H1 (cell line): ENCODE data around the gene GALNT9. TPM values are rescaled to one million over a fixed set of nuclear protein-coding genes. Genes with fewer than 3 reads are reported as not detected.

Experiments used
- ASH2L ChIP-seq: fragments of 200-600, 300-600 bp; sonication (generic); IDR thresholded peaks from one replicate; pipeline ENCODE4 v1.7.1; 2017; ENCODE audit warnings: low read length
- CBX5 ChIP-seq: fragments of 300-800, 300-1000 bp; sonication (generic); IDR thresholded peaks from 2 replicates; pipeline ENCODE4 v1.7.1; 2016; ENCODE audit warnings: antibody characterized with exemption, low read length, low read depth
- CHD2 ChIP-seq: IDR thresholded peaks from 2 replicates; pipeline ENCODE4 v1.6.1; 2012; ENCODE audit warnings: low read length, improper control_type of control experiment
- CREB1 ChIP-seq: IDR thresholded peaks from 2 replicates; pipeline ENCODE4 v1.6.1; 2012; ENCODE audit warnings: inconsistent platforms
- EGR1 ChIP-seq: IDR thresholded peaks from 2 replicates; pipeline ENCODE4 v1.6.1; 2011; ENCODE audit warnings: low read depth, low read length, borderline replicate concordance
- EP300 ChIP-seq, 2 experiments: IDR thresholded peaks; 1 replicate in 1 of 2; 2 replicates in 1 of 2; pipeline ENCODE4 v1.6.1; 2011 to 2012; ENCODE audit warnings: low read depth in 2 of 2, low read length in 2 of 2, mild to moderate bottlenecking in 2 of 2, borderline replicate concordance in 1 of 2, inconsistent platforms in 1 of 2, moderate library complexity in 1 of 2
- EZH2 ChIP-seq: fragments of 200-600 bp; sonication (generic); IDR thresholded peaks from 2 replicates; pipeline ENCODE4 v1.7.1; 2012; ENCODE audit warnings: low read depth, mild to moderate bottlenecking, moderate library complexity, low read length, inconsistent platforms; ENCODE audit not compliant: severe bottlenecking
- FOSL1 ChIP-seq: IDR thresholded peaks from 2 replicates; pipeline ENCODE4 v1.6.1; 2011; ENCODE audit warnings: mild to moderate bottlenecking, low read depth, low read length, moderate library complexity; ENCODE audit not compliant: insufficient read depth
- KDM4A ChIP-seq: IDR thresholded peaks from one replicate; pipeline ENCODE4 v1.7.1; 2012; ENCODE audit warnings: low read depth, mild to moderate bottlenecking, moderate library complexity, low read length, inconsistent platforms; ENCODE audit not compliant: severe bottlenecking
- KDM5A ChIP-seq: fragments of 200-600 bp; IDR thresholded peaks from 2 replicates; pipeline ENCODE4 v1.7.1; 2012; ENCODE audit warnings: mild to moderate bottlenecking, low read length, inconsistent platforms, mixed read lengths
- MAFK ChIP-seq: IDR thresholded peaks from 2 replicates; pipeline ENCODE4 v1.6.1; 2012; ENCODE audit warnings: low read depth, mild to moderate bottlenecking, improper control_type of control experiment, low read length
- POLR2AphosphoS5 ChIP-seq: IDR thresholded peaks from 2 replicates; pipeline ENCODE4 v1.6.1; 2011; ENCODE audit warnings: low read depth, low read length
- RBBP5 ChIP-seq: IDR thresholded peaks from 2 replicates; pipeline ENCODE4 v1.7.1; 2012; ENCODE audit warnings: low read depth, mild to moderate bottlenecking, inconsistent platforms, low read length, moderate library complexity, borderline replicate concordance
- RXRA ChIP-seq: IDR thresholded peaks from 2 replicates; pipeline ENCODE4 v1.6.1; 2011; ENCODE audit warnings: low read depth, mild to moderate bottlenecking, low read length, moderate library complexity; ENCODE audit not compliant: insufficient read depth
- SIN3A ChIP-seq, 2 experiments: IDR thresholded peaks in 1 of 2; conservative IDR thresholded peaks in 1 of 2; 2 replicates each; pipeline ENCODE4 v1.6.1; 2011 to 2012; ENCODE audit warnings: low read length in 2 of 2, improper control_type of control experiment in 1 of 2, low read depth in 1 of 2, mild to moderate bottlenecking in 1 of 2
- TAF7 ChIP-seq: optimal IDR thresholded peaks from 2 replicates; pipeline ENCODE3; 2011; ENCODE audit warnings: low read depth, mild to moderate bottlenecking, inconsistent platforms, low read length, moderate library complexity, borderline replicate concordance
- TBP ChIP-seq: IDR thresholded peaks from 2 replicates; pipeline ENCODE4 v1.6.1; 2011; ENCODE audit warnings: low read depth, low read length, improper control_type of control experiment
- TEAD4 ChIP-seq: IDR thresholded peaks from 2 replicates; pipeline ENCODE4 v1.6.1; 2012; ENCODE audit warnings: low read depth, low read length, inconsistent platforms, mixed read lengths
- YY1 ChIP-seq: IDR thresholded peaks from 2 replicates; pipeline ENCODE4 v1.6.1; 2011; ENCODE audit warnings: low read depth, mild to moderate bottlenecking, low read length
- polyA plus RNA-seq, 7 experiments: library from polyadenylated mRNA; depleted of rRNA in 3 of 7; stranded (reverse) in 5 of 7; unstranded in 2 of 7; fragments of >200 nt in 5 of 7; fragments of 200-250 nt in 2 of 7; gene quantifications; 1 replicate in 5 of 7; 2 replicates in 1 of 7; 4 replicates in 1 of 7; pipeline versions ENCODE4 v1.2.1 to v1.2.3, GENCODE V29; 2011 to 2013; ENCODE audit warnings: missing spikeins in 2 of 7, mixed read lengths in 2 of 7
- total RNA-seq: library from RNA; stranded (reverse); fragmentation: NEBNext Ultra II Directional; extraction: Animal tissue kit (Norgen Biotek cat#: 25700); gene quantifications from 2 replicates; pipeline ENCODE4 v1.2.1, GENCODE V29; 2021
- TF ChIP-seq, protein P1 (sequence below), 3 experiments: IDR thresholded peaks; 1 replicate in 2 of 3; 2 replicates in 1 of 3; pipeline versions ENCODE4 v1.5.1 to v1.6.1; 2011; ENCODE audit warnings: low read length in 3 of 3, mild to moderate bottlenecking in 3 of 3, inconsistent platforms in 2 of 3, low read depth in 1 of 3, moderate library complexity in 1 of 3; ENCODE audit not compliant: insufficient read depth in 1 of 3; ENCODE audit errors: control extremely low read depth in 1 of 3
- TF ChIP-seq, protein P2 (sequence below): IDR thresholded peaks from 2 replicates; pipeline ENCODE4 v1.6.1; 2011; ENCODE audit warnings: low read depth, mild to moderate bottlenecking, low read length; ENCODE audit not compliant: insufficient read depth

The GALNT9 gene
- total and polyA plus RNA-seq, 2 of the 8 experiments (the other 6 are each of a cell fraction or from before 2014, with no cell fraction given) = 2.0 to 3.6 TPM

DNA sequence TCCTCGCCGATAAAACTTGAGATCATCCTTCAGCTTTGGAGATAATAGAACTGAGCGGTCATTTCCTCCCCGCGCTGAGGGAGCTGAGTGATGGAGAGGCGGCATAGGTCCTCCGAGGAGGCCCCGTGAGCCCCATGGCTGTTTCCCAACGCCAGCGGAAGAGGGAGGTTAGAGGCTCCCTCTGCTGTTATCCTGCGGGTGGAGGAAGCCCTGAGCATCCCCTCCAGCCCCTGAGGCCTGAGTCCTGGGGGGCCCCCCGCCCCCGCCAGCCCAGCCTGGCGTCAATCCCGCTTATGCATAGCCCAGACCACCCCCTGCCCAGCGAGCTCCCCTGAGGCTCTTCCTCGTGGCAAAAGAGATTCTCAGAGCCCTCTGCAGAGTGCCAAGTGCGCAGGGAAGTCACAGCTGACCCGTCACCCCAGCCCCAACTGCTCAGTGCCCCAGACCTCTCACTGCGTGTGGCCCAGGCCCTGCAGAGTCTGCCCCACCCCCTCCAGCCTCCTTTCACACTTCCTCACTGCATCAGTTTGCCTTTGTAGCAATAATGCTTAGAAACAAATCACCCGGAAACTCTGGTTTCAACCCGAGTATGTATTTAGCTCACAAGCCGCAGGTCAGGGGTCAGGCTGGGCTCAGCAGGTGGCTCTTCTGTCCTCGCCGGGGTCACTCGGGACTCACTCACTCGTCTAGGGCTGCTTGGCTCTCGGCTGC, 44.7 kb upstream of the GALNT9 start (continued):
- TF ChIP-seq YY1 (no peak), EP300 (IDR thresholded peaks at IDR 0.05; ENCODE audit: borderline replicate concordance in 1 of 2, low read depth in 2 of 2, low read length in 2 of 2) (no peak), KDM4A (no peak), SIN3A (conservative IDR thresholded peaks at IDR 0.05 in 1 of 2, IDR thresholded peaks at IDR 0.05 in 1 of 2; ENCODE audit: low read depth in 1 of 2, low read length in 2 of 2) (no peak), FOSL1 (no peak), EZH2 (peak; percentile 36), RXRA (no peak), CHD2 (no peak), POLR2AphosphoS5 (no peak), RBBP5 (no peak), TBP (peak; percentile 39; the same call in 1 of the 2 replicates), TAF7 (no peak), ASH2L (no peak), EGR1 (no peak; the same call in 1 of the 2 replicates), MAFK (no peak), CREB1 (no peak), KDM5A (no peak), CBX5 (no peak), TEAD4 (no peak)
- TF ChIP-seq, protein P1, sequence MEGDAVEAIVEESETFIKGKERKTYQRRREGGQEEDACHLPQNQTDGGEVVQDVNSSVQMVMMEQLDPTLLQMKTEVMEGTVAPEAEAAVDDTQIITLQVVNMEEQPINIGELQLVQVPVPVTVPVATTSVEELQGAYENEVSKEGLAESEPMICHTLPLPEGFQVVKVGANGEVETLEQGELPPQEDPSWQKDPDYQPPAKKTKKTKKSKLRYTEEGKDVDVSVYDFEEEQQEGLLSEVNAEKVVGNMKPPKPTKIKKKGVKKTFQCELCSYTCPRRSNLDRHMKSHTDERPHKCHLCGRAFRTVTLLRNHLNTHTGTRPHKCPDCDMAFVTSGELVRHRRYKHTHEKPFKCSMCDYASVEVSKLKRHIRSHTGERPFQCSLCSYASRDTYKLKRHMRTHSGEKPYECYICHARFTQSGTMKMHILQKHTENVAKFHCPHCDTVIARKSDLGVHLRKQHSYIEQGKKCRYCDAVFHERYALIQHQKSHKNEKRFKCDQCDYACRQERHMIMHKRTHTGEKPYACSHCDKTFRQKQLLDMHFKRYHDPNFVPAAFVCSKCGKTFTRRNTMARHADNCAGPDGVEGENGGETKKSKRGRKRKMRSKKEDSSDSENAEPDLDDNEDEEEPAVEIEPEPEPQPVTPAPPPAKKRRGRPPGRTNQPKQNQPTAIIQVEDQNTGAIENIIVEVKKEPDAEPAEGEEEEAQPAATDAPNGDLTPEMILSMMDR (IDR thresholded peaks at IDR 0.05; ENCODE audit: control extremely low read depth in 1 of 3, insufficient read depth in 1 of 3, low read depth in 1 of 3, low read length in 3 of 3) = peak; percentile 23 to 25 (median 24); a peak in 3 of 4 replicates
- TF ChIP-seq, protein P2, sequence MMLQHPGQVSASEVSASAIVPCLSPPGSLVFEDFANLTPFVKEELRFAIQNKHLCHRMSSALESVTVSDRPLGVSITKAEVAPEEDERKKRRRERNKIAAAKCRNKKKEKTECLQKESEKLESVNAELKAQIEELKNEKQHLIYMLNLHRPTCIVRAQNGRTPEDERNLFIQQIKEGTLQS = no peak
